Muscle of leg (tissue), 11 donors: ENCODE data around the gene AMDHD2. TPM values are rescaled to one million over a fixed set of nuclear protein-coding genes. Genes with fewer than 3 reads are reported as not detected.
"Not testable (repeated sequence)": the region's sequence is repeated elsewhere in the genome, so short reads cannot be mapped to it uniquely, and the experiment has no call there.

Experiments used
- DNase-seq: peaks from one replicate; pipeline ENCODE4 v3.0.0; 2013
- H3K27ac ChIP-seq: one replicate; pipeline ENCODE4 v1.5.1; 2013; ENCODE audit warnings: mild to moderate bottlenecking, low read length, control low read depth
- H3K27me3 ChIP-seq: one replicate; pipeline ENCODE4 v1.6.1; 2013; ENCODE audit warnings: low read length; ENCODE audit not compliant: control insufficient read depth, insufficient read depth
- H3K36me3 ChIP-seq: one replicate; pipeline ENCODE4 v1.6.1; 2013; ENCODE audit warnings: low read length; ENCODE audit not compliant: control insufficient read depth, insufficient read depth
- H3K4me1 ChIP-seq: one replicate; pipeline ENCODE4 v1.6.1; 2013; ENCODE audit warnings: low read length; ENCODE audit not compliant: control insufficient read depth, insufficient read depth
- H3K4me3 ChIP-seq: one replicate; pipeline ENCODE4 v1.5.1; 2013; ENCODE audit warnings: low read length, control low read depth
- H3K9me3 ChIP-seq: replicated peaks from 2 replicates; pipeline ENCODE4 v1.6.1; 2013; ENCODE audit warnings: low read depth, low read length; ENCODE audit not compliant: control insufficient read depth
- WGBS: methylation state at CpG from one replicate; pipeline ENCODE4 v1.1.5; 2013; ENCODE audit warnings: missing lambda C conversion rate; ENCODE audit not compliant: insufficient coverage; 5-methylcytosine and 5-hydroxymethylcytosine counted together
- polyA plus RNA-seq, 8 donors: library from polyadenylated mRNA; unstranded; fragments of 120-200 nt; gene quantifications; one replicate each; pipeline versions ENCODE4 v1.2.1 to v1.2.3, GENCODE V29; 2013; ENCODE audit warnings: inconsistent platforms in 1 of 8, low replicate concordance in 1 of 8; ENCODE audit not compliant: insufficient read length in 8 of 8, insufficient read depth in 1 of 8
- total RNA-seq: library from RNA; stranded (reverse); fragments of 120-200 nt; gene quantifications from one replicate; pipeline ENCODE4 v1.2.4, GENCODE V29; 2013

AMDHD2 gene
- total and polyA plus RNA-seq, 9 donors = 10.1 to 17.8 (median 15.6) TPM

GRCh38 chr16:2529061-2529931 is 9.1 kb downstream of the AMDHD2 start:
- H3K4me3 ChIP-seq = no peak overlapping the region
- 83% methylated on average over 29 of the region's 32 CpGs for WGBS
- no peak for DNase-seq
- H3K36me3 ChIP-seq = peaks cover 48% of the 10 kb centered on the region
- peaks cover 19% of the 10 kb centered on the region for H3K4me1 ChIP-seq
- no peak overlapping the region for H3K27ac ChIP-seq
- no peaks in the 10 kb centered on the region for H3K27me3 ChIP-seq
- no peaks in the 10 kb centered on the region for H3K9me3 ChIP-seq

- 83% methylated on average over 13 of the region's 15 CpGs for WGBS
- no peak for DNase-seq
- H3K27ac ChIP-seq = no peak overlapping the region
- H3K9me3 ChIP-seq = no peaks in the 10 kb centered on the region
- no peaks in the 10 kb centered on the region for H3K27me3 ChIP-seq
- peaks cover 19% of the 10 kb centered on the region for H3K4me1 ChIP-seq
- peaks cover 40% of the 10 kb centered on the region for H3K36me3 ChIP-seq
- H3K4me3 ChIP-seq = no peak overlapping the region
These were observed 9.9 kb downstream of the AMDHD2 start for GRCh38 chr16:2529961-2530628.

- H3K36me3 ChIP-seq = peaks cover 39% of the 10 kb centered on the region
- H3K27ac ChIP-seq = peak overlapping the region; percentile 90
- peaks cover 22% of the 10 kb centered on the region for H3K4me1 ChIP-seq
- no peaks in the 10 kb centered on the region for H3K9me3 ChIP-seq
- no peaks in the 10 kb centered on the region for H3K27me3 ChIP-seq
- 84% methylated on average over 13 of the region's 14 CpGs for WGBS
- peak; percentile 28 for DNase-seq
- H3K4me3 ChIP-seq = no peak overlapping the region
These were observed 10.6 kb downstream of the AMDHD2 start for GRCh38 chr16:2530629-2531318.

- Histone ChIP-seq H3K9me3 (no peaks in the 10 kb centered on the region), H3K27me3 (no peaks in the 10 kb centered on the region), H3K4me3 (peak within 1 kb of the TSS; percentile 71), H3K4me1 (peaks cover 27% of the 10 kb centered on the region), H3K27ac (peak within 1 kb of the TSS; percentile 92), H3K36me3 (peaks cover 34% of the 10 kb centered on the region)
- WGBS = 1% methylated on average over 9 of the region's 11 CpGs
- no peak for DNase-seq
These were observed 11.2 kb downstream of the AMDHD2 start, which contains the start of gene CEMP1 for GRCh38 chr16:2531371-2531695. Gene CEMP1 (minus strand): TSS chr16:2531408. CDS start chr16:2531073, 335 bp downstream.

GRCh38 chr16:2531696-2532493 is 11.7 kb downstream of the AMDHD2 start:
- H3K4me3 ChIP-seq = peak overlapping the region; percentile 71
- peaks cover 29% of the 10 kb centered on the region for H3K4me1 ChIP-seq
- peak overlapping the region; percentile 92 for H3K27ac ChIP-seq
- under 1% methylated on average over 76 of the region's 84 CpGs for WGBS
- no peaks in the 10 kb centered on the region for H3K27me3 ChIP-seq
- H3K36me3 ChIP-seq = peaks cover 31% of the 10 kb centered on the region
- peak; percentile 99 for DNase-seq
- H3K9me3 ChIP-seq = no peaks in the 10 kb centered on the region

- Histone ChIP-seq H3K9me3 (no peaks in the 10 kb centered on the region), H3K4me3 (peak overlapping the region; percentile 71), H3K27ac (peak overlapping the region; percentile 92), H3K36me3 (peaks cover 24% of the 10 kb centered on the region), H3K4me1 (peaks cover 34% of the 10 kb centered on the region), H3K27me3 (no peaks in the 10 kb centered on the region)
- DNase-seq = peak; percentile 75
- under 1% methylated on average over 30 of the region's 37 CpGs for WGBS
These were observed 12.4 kb downstream of the AMDHD2 start for GRCh38 chr16:2532494-2533141.

GRCh38 chr16:2533142-2533755 is 13.1 kb downstream of the AMDHD2 start:
- Histone ChIP-seq H3K27ac (peak overlapping the region; percentile 92), H3K4me3 (peak overlapping the region; percentile 71), H3K4me1 (peaks cover 34% of the 10 kb centered on the region), H3K36me3 (peaks cover 18% of the 10 kb centered on the region)
- not testable (repeated sequence) for H3K27me3 ChIP-seq, H3K9me3 ChIP-seq
- 59% methylated on average over 7 of the region's 16 CpGs for WGBS
- DNase-seq = peak; percentile 13

GRCh38 chr16:2533912-2534311 is 13.7 kb downstream of the AMDHD2 start:
- no peak for DNase-seq
- Histone ChIP-seq H3K36me3 (peaks cover 11% of the 10 kb centered on the region), H3K27ac (no peak overlapping the region), H3K9me3 (no peaks in the 10 kb centered on the region), H3K4me1 (peaks cover 34% of the 10 kb centered on the region), H3K4me3 (no peak overlapping the region), H3K27me3 (no peaks in the 10 kb centered on the region)
- WGBS = 89% methylated on average over 9 of the region's 11 CpGs

- H3K27me3 ChIP-seq, DNase-seq, H3K36me3 ChIP-seq, H3K4me3 ChIP-seq, H3K9me3 ChIP-seq, H3K27ac ChIP-seq: not testable (repeated sequence)
- no CpG with 5 or more reads among the region's 5 CpGs for WGBS
- peaks cover 39% of the 10 kb centered on the region for H3K4me1 ChIP-seq
These were observed 14.2 kb downstream of the AMDHD2 start for GRCh38 chr16:2534335-2534734.
